ENCODE results near the gene METAP1. TPM values are rescaled to one million over a fixed set of nuclear protein-coding genes. Genes with fewer than 3 reads are reported as not detected.

The METAP1 gene
- 10 to 100 TPM; 47.1 to 50.9 TPM for total RNA-seq

DNA sequence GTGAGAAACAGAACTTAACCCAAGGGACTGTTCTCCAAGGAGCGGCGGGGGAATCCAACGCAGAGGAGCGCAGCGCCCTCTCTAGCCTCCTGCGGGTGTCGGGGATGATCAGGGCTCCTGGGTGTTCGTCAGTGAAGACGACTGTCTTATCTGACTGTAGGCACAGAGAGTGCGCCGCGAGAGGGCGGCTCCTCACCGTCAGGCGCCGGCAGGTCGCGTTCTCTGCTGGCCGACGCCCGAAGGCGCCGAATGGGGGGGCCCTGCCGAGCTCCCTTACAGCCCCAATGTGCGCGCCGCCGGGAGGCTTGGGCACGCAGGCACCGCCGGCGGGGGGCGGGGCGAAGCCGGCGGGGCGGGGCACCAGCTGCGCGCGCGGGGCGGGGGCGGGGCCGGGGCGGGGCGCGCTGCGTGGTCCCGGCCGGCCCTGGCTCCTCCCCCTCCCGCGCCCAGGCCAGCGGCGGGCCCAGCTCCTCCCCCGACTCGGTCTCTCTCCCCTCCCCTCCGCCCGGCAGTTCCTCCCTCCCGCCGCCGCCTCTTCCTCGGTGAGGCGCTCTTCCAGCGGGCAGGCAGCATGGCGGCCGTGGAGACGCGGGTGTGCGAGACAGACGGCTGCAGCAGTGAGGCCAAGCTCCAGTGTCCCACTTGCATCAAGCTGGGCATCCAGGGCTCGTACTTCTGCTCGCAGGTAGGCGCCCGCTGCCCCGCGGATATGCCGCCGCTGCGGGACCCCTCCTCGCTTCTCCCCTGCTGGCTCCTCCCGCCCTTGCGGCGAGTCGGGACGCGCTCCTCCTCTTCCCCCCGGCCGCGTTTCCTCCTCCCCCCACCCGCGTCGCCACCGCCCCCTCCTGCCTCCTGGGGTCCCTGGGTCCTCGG, at the start of gene METAP1:
Gene METAP1, plus strand, starts transcription at position 539 of the 873 bp plus-strand sequence. Its CDS starts 33 bp downstream, at position 572.

GRCh38 chr4:99088481-99089365, 93.2 kb downstream of the METAP1 start, which contains the start of gene ADH5:
TSS of gene ADH5 (minus strand) at chr4:99088788. CDS start at chr4:99088700, 88 bp downstream.

Small RNA genes lying within 50 kb of the gene (microRNA-seq; reads per million reads assigned to microRNA genes)
- gene MIR3684 (ENCODE audit: borderline microRNAs expressed, borderline replicate concordance), result not detected

Other genes starting within 250 kb of the METAP1 start
- 10 to 100 TPM; 68.4 to 72.5 TPM for gene EIF4E, start 66.6 kb upstream of the METAP1 start, total RNA-seq
- 100 to 1,000 TPM; 107 to 114 TPM for gene ADH5, start 93.1 kb downstream of the METAP1 start, total RNA-seq
- gene ADH4, start 148.6 kb downstream of the METAP1 start, total RNA-seq, result not detected
- gene ADH6, start 223.5 kb downstream of the METAP1 start, total RNA-seq, result not detected

Measured in activated naive CD4-positive, alpha-beta T cell treated with anti-CD3 and anti-CD28 coated beads, Interleukin-2, amount 10 ng/mL, durations not matched to agents 5 hours and 36 hours (primary cell).